Endothelial cell of umbilical vein (primary cell): ENCODE results near the gene KIF5C. TPM values are rescaled to one million over a fixed set of nuclear protein-coding genes. Genes with fewer than 3 reads are reported as not detected.

Experiments
- BruUV-seq: library from RNA; stranded (reverse); fragments of 400-500 nt; replicated peaks from 2 replicates; lab custom pipeline; 2021; lab: Mats Ljungman, UMichigan
- CTCF ChIA-PET: fragments of 300-600, 350-600 bp; sonication (Branson Sonifier 250); formaldehyde crosslinking; loops from one replicate; lab custom pipeline; 2021; ENCODE audit warnings: antibody characterized with exemption, inconsistent platforms; lab: Charles Lee
- POLR2A ChIA-PET: fragments of 300-600, 350-600 bp; sonication (Branson Sonifier 250); formaldehyde crosslinking; loops from one replicate; lab custom pipeline; 2021; ENCODE audit warnings: antibody characterized with exemption, inconsistent platforms; lab: Charles Lee
- DNase-seq: peaks from one replicate; pipeline ENCODE4 v3.0.0-alpha.2; 2011; ENCODE audit warnings: low read depth, low spot score
- FAIRE-seq: peaks from 2 replicates; lab custom pipeline; 2011; peaks lifted over from hg19 to GRCh38; lab: Jason Lieb, UNC
- H2AFZ ChIP-seq: 2 replicates; pipeline ENCODE4 v1.6.0; 2012; ENCODE audit warnings: low read depth, low read length, control low read depth, inconsistent platforms
- H3K27ac ChIP-seq: 2 replicates; pipeline ENCODE4 v1.5.1; 2011; ENCODE audit warnings: low read depth, mild to moderate bottlenecking, control low read depth, low read length, moderate library complexity; ENCODE audit not compliant: insufficient read depth
- H3K27me3 ChIP-seq, 2 experiments: 2 replicates each; pipeline versions ENCODE4 v1.6.0 to v1.6.1; 2011; ENCODE audit warnings: low read length in 2 of 2, mixed read lengths in 1 of 2; ENCODE audit not compliant: control insufficient read depth in 2 of 2, insufficient read depth in 2 of 2
- H3K36me3 ChIP-seq, 2 experiments: 2 replicates in 1 of 2; 3 replicates in 1 of 2; pipeline ENCODE4 v1.5.1; 2011; ENCODE audit warnings: low read length in 2 of 2, mild to moderate bottlenecking in 1 of 2, moderate library complexity in 1 of 2; ENCODE audit not compliant: control insufficient read depth in 2 of 2, insufficient read depth in 2 of 2; ENCODE audit errors: extremely low read depth in 1 of 2
- H3K4me1 ChIP-seq: 3 replicates; pipeline ENCODE4 v1.5.1; 2011; ENCODE audit warnings: mild to moderate bottlenecking, low read length; ENCODE audit not compliant: control insufficient read depth, insufficient read depth; ENCODE audit errors: extremely low read depth
- H3K4me2 ChIP-seq: 2 replicates; pipeline ENCODE4 v1.6.1; 2011; ENCODE audit warnings: low read length, control low read depth, mixed read lengths; ENCODE audit not compliant: insufficient read depth
- H3K4me3 ChIP-seq, 3 experiments: fragments of 200-600 bp in 1 of 3; sonication (generic), shearing (Covaris generic) in 1 of 3; replicated peaks in 1 of 3; 2 replicates each; pipeline ENCODE4 v1.5.1; 2011 to 2016; ENCODE audit warnings: control low read depth in 3 of 3, low read length in 3 of 3, mild to moderate bottlenecking in 2 of 3, inconsistent platforms in 1 of 3, low read depth in 1 of 3, moderate library complexity in 1 of 3; ENCODE audit not compliant: insufficient read depth in 1 of 3
- H3K79me2 ChIP-seq: 2 replicates; pipeline ENCODE4 v1.6.0; 2012; ENCODE audit warnings: low read length, inconsistent platforms; ENCODE audit not compliant: control insufficient read depth, insufficient read depth
- H3K9ac ChIP-seq: replicated peaks from 2 replicates; pipeline ENCODE3; 2011; ENCODE audit warnings: low read length, control low read depth; ENCODE audit not compliant: insufficient read depth; ENCODE audit errors: extremely low read depth
- H3K9me1 ChIP-seq: replicated peaks from 3 replicates; pipeline ENCODE4 v1.6.0; 2011; ENCODE audit warnings: mild to moderate bottlenecking, low read length; ENCODE audit not compliant: control insufficient read depth, insufficient read depth; ENCODE audit errors: extremely low read depth
- H3K9me3 ChIP-seq: replicated peaks from 2 replicates; pipeline ENCODE4 v1.5.1; 2012; ENCODE audit warnings: low read length, inconsistent platforms; ENCODE audit not compliant: control insufficient read depth, insufficient read depth
- H4K20me1 ChIP-seq: replicated peaks from 2 replicates; pipeline ENCODE3; 2011; ENCODE audit warnings: mild to moderate bottlenecking, low read length; ENCODE audit not compliant: control insufficient read depth, insufficient read depth; ENCODE audit errors: extremely low read depth
- CTCF ChIP-seq, 2 donors: IDR thresholded peaks; 1 replicate in 1 of 2; 2 replicates in 1 of 2; pipeline ENCODE4 v1.5.1; 2011; ENCODE audit warnings: low read length in 2 of 2, mild to moderate bottlenecking in 2 of 2, moderate library complexity in 2 of 2, control low read depth in 1 of 2, inconsistent platforms in 1 of 2, low read depth in 1 of 2; ENCODE audit not compliant: insufficient read depth in 1 of 2; ENCODE audit errors: extremely low read depth in 1 of 2
- EZH2 ChIP-seq: IDR thresholded peaks from 2 replicates; pipeline ENCODE4 v1.6.1; 2012; ENCODE audit warnings: borderline replicate concordance, low read depth, mild to moderate bottlenecking, moderate library complexity, low read length, inconsistent platforms; ENCODE audit not compliant: severe bottlenecking
- FOS ChIP-seq: IDR thresholded peaks from 2 replicates; pipeline ENCODE4 v1.6.1; 2011; ENCODE audit warnings: mild to moderate bottlenecking, low read length, moderate library complexity, borderline replicate concordance; ENCODE audit not compliant: insufficient read depth
- GATA2 ChIP-seq: IDR thresholded peaks from 2 replicates; pipeline ENCODE4 v1.7.0; 2011; ENCODE audit warnings: low read depth, mild to moderate bottlenecking, moderate library complexity, mixed read lengths, low read length; ENCODE audit not compliant: insufficient read length, insufficient read depth
- JUN ChIP-seq: IDR thresholded peaks from 2 replicates; pipeline ENCODE4 v1.6.1; 2011; ENCODE audit warnings: borderline replicate concordance, low read depth; ENCODE audit not compliant: insufficient read length, insufficient read depth
- MAX ChIP-seq: IDR thresholded peaks from 2 replicates; pipeline ENCODE4 v1.6.1; 2011; ENCODE audit not compliant: insufficient read depth, insufficient read length
- MYC ChIP-seq: IDR thresholded peaks from one replicate; pipeline ENCODE4 v1.6.1; 2011; ENCODE audit warnings: mild to moderate bottlenecking, low read depth, low read length
- POLR2A ChIP-seq: IDR thresholded peaks from 2 replicates; pipeline ENCODE4 v1.6.1; 2012; ENCODE audit warnings: low read depth, mild to moderate bottlenecking, control low read depth, low read length
- POLR2AphosphoS5 ChIP-seq: IDR thresholded peaks from 2 replicates; pipeline ENCODE4 v1.6.1; 2012; ENCODE audit warnings: low read depth, mild to moderate bottlenecking, control low read depth, low read length, moderate library complexity; ENCODE audit not compliant: insufficient read depth
- dilution Hi-C: fragments of 300-500 bp; cut with MboI; formaldehyde crosslinking; loops from one replicate; pipeline ENCODE4 v1.15.0; 2019; ENCODE audit warnings: low sequenced_read_pairs; ENCODE audit not compliant: extremely low pct_ligation_motif_present
- intact Hi-C: fragments of 100-400 bp; cut with micrococcal nuclease; formaldehyde crosslinking; loops from one replicate; pipeline ENCODE4 v1.10.0; 2022
- polyA plus RNA-seq, 4 experiments: library from polyadenylated mRNA; depleted of rRNA in 3 of 4; stranded (reverse) in 3 of 4; unstranded in 1 of 4; fragments of >200 nt; gene quantifications; 2 replicates each; pipeline versions ENCODE4 v1.2.1 to v1.2.3, GENCODE V29; 2011 to 2012; ENCODE audit warnings: missing spikeins in 1 of 4
- total RNA-seq: library from RNA; stranded (reverse); gene quantifications from 2 replicates; pipeline ENCODE4 v1.2.3, GENCODE V29; 2021

KIF5C gene
- total and polyA plus RNA-seq, 2 donors (not counting 3 experiments of a cell fraction or from before 2014, with no cell fraction given), result 0.01 to 0.55 TPM

- no peak overlapping the region for H3K4me3 ChIP-seq
- no peaks in the 10 kb centered on the region for H3K27me3 ChIP-seq
- no peak overlapping the region for H2AFZ ChIP-seq
- no TSS peak for BruUV-seq
- ChIA-PET POLR2A (no interaction called here), CTCF (no interaction called here)
- no peaks in the 10 kb centered on the region for H3K9me3 ChIP-seq
- H3K36me3 ChIP-seq, result no peaks in the 10 kb centered on the region
- intact Hi-C loops (no loop called here), dilution Hi-C loops (no loop called here)
- no peaks in the 10 kb centered on the region for H3K79me2 ChIP-seq
- no peak overlapping the region for H3K27ac ChIP-seq
- H3K9me1 ChIP-seq, result no peaks in the 10 kb centered on the region
- peak overlapping the region; percentile 59 for H3K4me2 ChIP-seq
- H3K4me1 ChIP-seq, result peaks cover 10% of the 10 kb centered on the region
- FAIRE-seq (peak; percentile 66), DNase-seq (peak; percentile 22)
- TF ChIP-seq POLR2AphosphoS5 (no peak), GATA2 (no peak), JUN (peak; percentile 14), MAX (no peak), CTCF (IDR thresholded peaks at IDR 0.05; ENCODE audit: extremely low read depth in 1 of 2, insufficient read depth in 1 of 2, low read depth in 1 of 2, low read length in 2 of 2) (no peak), FOS (peak; percentile 48), EZH2 (no peak), MYC (no peak), POLR2A (no peak)
- H4K20me1 ChIP-seq, result no peaks in the 10 kb centered on the region
- H3K9ac ChIP-seq, result no peak overlapping the region
Observed at GRCh38 chr2:148828941-148829340, 46.1 kb upstream of the KIF5C start.
